Measurements from ENCODE around the gene CDH13.

The CDH13 gene

DNA sequence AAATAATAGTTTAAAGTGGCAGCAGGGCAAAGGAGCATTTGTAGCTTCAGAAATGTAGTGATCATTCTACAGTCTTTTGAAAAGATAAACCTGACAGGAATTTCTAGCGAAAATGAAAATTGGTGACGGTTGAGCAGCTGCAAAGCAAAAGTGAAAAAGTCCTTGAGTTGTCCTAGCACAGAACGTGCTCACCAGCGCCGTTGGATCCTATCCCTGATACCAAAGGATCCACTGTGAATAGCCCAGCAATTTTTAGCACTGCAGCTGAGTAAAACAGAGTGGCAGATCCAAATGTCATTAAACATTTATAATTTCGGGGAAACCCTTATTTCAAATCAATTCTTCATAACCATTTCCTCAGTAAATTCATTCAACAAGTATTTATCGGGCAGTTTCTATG lies 727.2 kb downstream of the CDH13 start:
- DNase-seq (ENCODE audit: low read depth in 1 of 2, low spot score in 1 of 2), result no peak
- no peak for TF ChIP-seq SPI1 (IDR thresholded peaks at IDR 0.05; ENCODE audit: borderline replicate concordance, low read depth)
- Histone ChIP-seq H3K4me3 (replicated peaks; ENCODE audit: insufficient read depth, low read length) (no peak overlapping the region), H3K27me3 (ENCODE audit: insufficient read depth, poor library complexity, severe bottlenecking) (no peaks in the 10 kb centered on the region), H3K27ac (replicated peaks) (no peak overlapping the region)

GRCh38 chr16:83355570-83356218 lies 728.9 kb downstream of the CDH13 start:
- Histone ChIP-seq H3K27ac (replicated peaks) (no peak overlapping the region), H3K4me3 (replicated peaks; ENCODE audit: insufficient read depth, low read length) (no peak overlapping the region), H3K27me3 (ENCODE audit: insufficient read depth, poor library complexity, severe bottlenecking) (no peaks in the 10 kb centered on the region)
- peak; percentile 36; the same call in 1 of the 2 replicates for TF ChIP-seq SPI1 (IDR thresholded peaks at IDR 0.05; ENCODE audit: borderline replicate concordance, low read depth)
- TF ChIP-seq, protein P1, sequence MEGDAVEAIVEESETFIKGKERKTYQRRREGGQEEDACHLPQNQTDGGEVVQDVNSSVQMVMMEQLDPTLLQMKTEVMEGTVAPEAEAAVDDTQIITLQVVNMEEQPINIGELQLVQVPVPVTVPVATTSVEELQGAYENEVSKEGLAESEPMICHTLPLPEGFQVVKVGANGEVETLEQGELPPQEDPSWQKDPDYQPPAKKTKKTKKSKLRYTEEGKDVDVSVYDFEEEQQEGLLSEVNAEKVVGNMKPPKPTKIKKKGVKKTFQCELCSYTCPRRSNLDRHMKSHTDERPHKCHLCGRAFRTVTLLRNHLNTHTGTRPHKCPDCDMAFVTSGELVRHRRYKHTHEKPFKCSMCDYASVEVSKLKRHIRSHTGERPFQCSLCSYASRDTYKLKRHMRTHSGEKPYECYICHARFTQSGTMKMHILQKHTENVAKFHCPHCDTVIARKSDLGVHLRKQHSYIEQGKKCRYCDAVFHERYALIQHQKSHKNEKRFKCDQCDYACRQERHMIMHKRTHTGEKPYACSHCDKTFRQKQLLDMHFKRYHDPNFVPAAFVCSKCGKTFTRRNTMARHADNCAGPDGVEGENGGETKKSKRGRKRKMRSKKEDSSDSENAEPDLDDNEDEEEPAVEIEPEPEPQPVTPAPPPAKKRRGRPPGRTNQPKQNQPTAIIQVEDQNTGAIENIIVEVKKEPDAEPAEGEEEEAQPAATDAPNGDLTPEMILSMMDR (IDR thresholded peaks at IDR 0.05; ENCODE audit: insufficient read depth, low read length), result no peak
- DNase-seq (ENCODE audit: low read depth in 1 of 2, low spot score in 1 of 2), result no peak

GRCh38 chr16:83356266-83356665 lies 729.5 kb downstream of the CDH13 start:
- no peak for TF ChIP-seq SPI1 (IDR thresholded peaks at IDR 0.05; ENCODE audit: borderline replicate concordance, low read depth)
- TF ChIP-seq, protein P1 (IDR thresholded peaks at IDR 0.05; ENCODE audit: insufficient read depth, low read length), result peak; percentile 75
- Histone ChIP-seq H3K27ac (replicated peaks) (no peak overlapping the region), H3K4me3 (replicated peaks; ENCODE audit: insufficient read depth, low read length) (no peak overlapping the region), H3K27me3 (ENCODE audit: insufficient read depth, poor library complexity, severe bottlenecking) (no peaks in the 10 kb centered on the region)
- DNase-seq (ENCODE audit: low read depth in 1 of 2, low spot score in 1 of 2), result peak; percentile 7 to 9

DNA sequence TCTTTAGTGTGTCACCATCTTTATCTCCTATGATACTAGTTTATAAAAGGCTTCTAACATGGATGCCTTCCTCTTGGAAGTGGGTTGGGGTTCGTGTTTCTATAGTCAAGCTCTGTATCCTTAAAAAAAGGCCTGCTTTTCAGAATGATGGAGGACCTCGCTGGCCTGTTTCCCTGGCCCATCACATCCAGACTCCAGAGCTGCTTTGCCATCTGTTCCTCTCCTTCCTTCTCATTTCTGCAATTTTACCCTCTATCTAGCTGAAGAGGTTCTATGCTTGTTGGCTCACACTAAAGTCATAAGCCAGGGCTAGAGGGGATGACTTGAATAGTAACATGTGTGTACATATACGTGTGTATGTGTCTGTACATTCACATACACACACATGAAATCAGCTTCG lies 730.2 kb downstream of the CDH13 start:
- DNase-seq (ENCODE audit: low read depth in 1 of 2, low spot score in 1 of 2), result no peak
- Histone ChIP-seq H3K4me3 (replicated peaks; ENCODE audit: insufficient read depth, low read length) (no peak overlapping the region), H3K27ac (replicated peaks) (no peak overlapping the region), H3K27me3 (ENCODE audit: insufficient read depth, poor library complexity, severe bottlenecking) (no peaks in the 10 kb centered on the region)
- TF ChIP-seq GABPA (IDR thresholded peaks at IDR 0.05; ENCODE audit: low read depth) (no peak), POLR2AphosphoS5 (IDR thresholded peaks at IDR 0.05; ENCODE audit: low read depth) (no peak), SPI1 (IDR thresholded peaks at IDR 0.05; ENCODE audit: borderline replicate concordance, low read depth) (no peak)
- TF ChIP-seq, protein P1 (IDR thresholded peaks at IDR 0.05; ENCODE audit: insufficient read depth, low read length), result no peak
- TF ChIP-seq, protein P2, sequence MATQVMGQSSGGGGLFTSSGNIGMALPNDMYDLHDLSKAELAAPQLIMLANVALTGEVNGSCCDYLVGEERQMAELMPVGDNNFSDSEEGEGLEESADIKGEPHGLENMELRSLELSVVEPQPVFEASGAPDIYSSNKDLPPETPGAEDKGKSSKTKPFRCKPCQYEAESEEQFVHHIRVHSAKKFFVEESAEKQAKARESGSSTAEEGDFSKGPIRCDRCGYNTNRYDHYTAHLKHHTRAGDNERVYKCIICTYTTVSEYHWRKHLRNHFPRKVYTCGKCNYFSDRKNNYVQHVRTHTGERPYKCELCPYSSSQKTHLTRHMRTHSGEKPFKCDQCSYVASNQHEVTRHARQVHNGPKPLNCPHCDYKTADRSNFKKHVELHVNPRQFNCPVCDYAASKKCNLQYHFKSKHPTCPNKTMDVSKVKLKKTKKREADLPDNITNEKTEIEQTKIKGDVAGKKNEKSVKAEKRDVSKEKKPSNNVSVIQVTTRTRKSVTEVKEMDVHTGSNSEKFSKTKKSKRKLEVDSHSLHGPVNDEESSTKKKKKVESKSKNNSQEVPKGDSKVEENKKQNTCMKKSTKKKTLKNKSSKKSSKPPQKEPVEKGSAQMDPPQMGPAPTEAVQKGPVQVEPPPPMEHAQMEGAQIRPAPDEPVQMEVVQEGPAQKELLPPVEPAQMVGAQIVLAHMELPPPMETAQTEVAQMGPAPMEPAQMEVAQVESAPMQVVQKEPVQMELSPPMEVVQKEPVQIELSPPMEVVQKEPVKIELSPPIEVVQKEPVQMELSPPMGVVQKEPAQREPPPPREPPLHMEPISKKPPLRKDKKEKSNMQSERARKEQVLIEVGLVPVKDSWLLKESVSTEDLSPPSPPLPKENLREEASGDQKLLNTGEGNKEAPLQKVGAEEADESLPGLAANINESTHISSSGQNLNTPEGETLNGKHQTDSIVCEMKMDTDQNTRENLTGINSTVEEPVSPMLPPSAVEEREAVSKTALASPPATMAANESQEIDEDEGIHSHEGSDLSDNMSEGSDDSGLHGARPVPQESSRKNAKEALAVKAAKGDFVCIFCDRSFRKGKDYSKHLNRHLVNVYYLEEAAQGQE (IDR thresholded peaks at IDR 0.05; ENCODE audit: insufficient replicate concordance, low read depth), result no peak

GRCh38 chr16:83363521-83363920 lies 736.8 kb downstream of the CDH13 start:
- TF ChIP-seq, protein P1 (IDR thresholded peaks at IDR 0.05; ENCODE audit: insufficient read depth, low read length), result no peak
- TF ChIP-seq SPI1 (IDR thresholded peaks at IDR 0.05; ENCODE audit: borderline replicate concordance, low read depth), result no peak
- TF ChIP-seq, protein P2 (IDR thresholded peaks at IDR 0.05; ENCODE audit: insufficient replicate concordance, low read depth), result no peak
- TF ChIP-seq POLR2AphosphoS5 (IDR thresholded peaks at IDR 0.05; ENCODE audit: low read depth), result no peak
- TF ChIP-seq GABPA (IDR thresholded peaks at IDR 0.05; ENCODE audit: low read depth), result no peak
- Histone ChIP-seq H3K27me3 (ENCODE audit: insufficient read depth, poor library complexity, severe bottlenecking) (no peaks in the 10 kb centered on the region), H3K27ac (replicated peaks) (no peak overlapping the region), H3K4me3 (replicated peaks; ENCODE audit: insufficient read depth, low read length) (no peak overlapping the region)
- DNase-seq (ENCODE audit: low read depth in 1 of 2, low spot score in 1 of 2), result no peak
